Left renal pelvis (tissue), 4 donors: Measurements from ENCODE around the gene DNAL1. TPM values are rescaled to one million over a fixed set of nuclear protein-coding genes. Genes with fewer than 3 reads are reported as not detected.

Experiments used
- DNase-seq, 4 donors: peaks; one replicate each; pipeline ENCODE4 v3.0.0-alpha.2; 2013; ENCODE audit warnings: low read depth in 4 of 4, low spot score in 3 of 4
- polyA plus RNA-seq, 4 donors: library from polyadenylated mRNA; unstranded; fragments of 120-200 nt; gene quantifications; one replicate each; pipeline ENCODE4 v1.2.1, GENCODE V29; 2013; ENCODE audit not compliant: insufficient read length in 4 of 4

DNAL1 gene
- polyA plus RNA-seq, 4 donors, result 13.5 to 32.7 (median 21.9) TPM

GRCh38 chr14:73722581-73722980, 77.8 kb downstream of the DNAL1 start:
- no peak for DNase-seq

DNA sequence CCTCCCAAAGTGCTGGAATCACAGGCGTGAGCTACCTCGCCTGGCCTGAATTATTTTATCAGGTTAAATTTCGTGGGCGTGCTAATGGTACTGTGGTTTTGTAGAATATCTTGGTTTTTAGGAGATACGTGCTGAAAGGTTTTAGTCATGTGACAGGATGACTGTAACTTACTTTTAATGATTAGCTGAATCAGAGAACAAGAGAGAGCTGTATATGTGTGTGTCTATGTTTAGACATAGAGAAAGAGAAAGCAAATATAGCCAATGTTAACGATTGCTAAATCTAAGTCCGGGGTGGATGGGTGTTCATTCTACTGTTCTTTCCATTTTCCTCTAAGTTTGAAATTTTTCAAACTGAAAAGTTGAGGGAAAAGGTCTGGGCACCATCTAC, 78.6 kb downstream of the DNAL1 start:
- no peak for DNase-seq

DNA sequence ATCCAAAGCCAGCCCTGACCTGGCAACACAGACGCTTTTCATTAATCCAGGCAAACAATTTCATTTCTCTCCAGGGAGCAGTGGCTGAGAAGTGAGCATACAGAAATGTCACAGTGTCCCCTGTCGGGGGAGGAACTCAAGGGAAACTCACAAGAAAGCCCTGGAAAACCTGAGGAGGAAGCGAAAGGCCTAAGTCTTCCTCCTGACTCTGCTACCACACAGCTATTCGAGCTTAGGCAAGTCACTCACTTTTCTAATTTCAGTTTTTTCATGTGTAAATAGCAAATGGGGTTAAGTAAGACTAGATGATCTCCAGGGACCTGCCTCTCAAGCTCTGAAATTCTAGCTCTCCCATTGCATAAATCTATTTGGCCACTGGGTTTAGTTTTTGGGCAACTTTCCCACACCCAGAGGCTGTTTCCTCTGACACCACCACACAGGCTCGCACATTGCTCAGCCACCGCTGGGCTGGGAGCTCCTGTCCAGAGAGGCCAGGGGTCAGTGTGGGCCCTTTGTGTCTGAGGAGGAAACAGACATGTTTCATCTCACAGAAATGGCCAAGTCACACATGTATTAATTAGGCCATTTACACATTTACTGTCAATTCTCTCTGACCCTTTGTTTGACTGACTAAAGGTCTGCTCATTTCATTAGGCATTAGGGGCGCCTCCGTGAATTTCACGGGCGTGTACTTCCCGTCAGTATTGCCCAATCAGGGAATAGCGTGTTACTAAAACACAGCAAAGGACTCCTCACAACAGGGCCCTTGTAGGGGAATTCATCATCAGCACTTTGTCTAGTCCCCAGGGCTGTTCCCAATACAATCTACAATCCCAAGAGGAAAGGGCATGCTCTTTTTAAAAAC, 79.2 kb downstream of the DNAL1 start:
- DNase-seq, result no peak

- DNase-seq, result no peak
Observed at GRCh38 chr14:73724696-73725095, 79.9 kb downstream of the DNAL1 start.

- DNase-seq, result no peak
Observed at GRCh38 chr14:73725116-73726024, 80.6 kb downstream of the DNAL1 start.

GRCh38 chr14:73726025-73726961, 81.5 kb downstream of the DNAL1 start:
- DNase-seq, result no peak

DNA sequence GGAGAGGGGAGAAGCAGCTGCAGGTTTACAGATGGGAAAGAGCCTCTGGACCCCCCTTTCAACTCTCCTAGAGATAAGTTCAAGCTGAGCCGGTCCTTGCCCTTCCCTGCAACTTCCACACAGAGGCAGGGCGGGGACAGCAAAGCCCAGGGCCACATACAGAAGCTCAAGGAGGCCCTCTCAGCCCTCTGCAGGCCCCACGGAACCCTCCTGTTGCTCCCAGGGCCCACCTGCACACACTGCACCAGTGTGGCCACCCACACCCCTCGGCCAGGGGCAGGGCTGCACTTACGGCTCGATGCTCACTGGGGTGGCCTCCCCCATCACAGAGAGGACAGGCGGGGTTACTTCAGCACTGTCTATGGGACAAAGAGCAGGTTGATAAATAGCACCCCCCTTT, 82.4 kb downstream of the DNAL1 start:
- no peak for DNase-seq

DNA sequence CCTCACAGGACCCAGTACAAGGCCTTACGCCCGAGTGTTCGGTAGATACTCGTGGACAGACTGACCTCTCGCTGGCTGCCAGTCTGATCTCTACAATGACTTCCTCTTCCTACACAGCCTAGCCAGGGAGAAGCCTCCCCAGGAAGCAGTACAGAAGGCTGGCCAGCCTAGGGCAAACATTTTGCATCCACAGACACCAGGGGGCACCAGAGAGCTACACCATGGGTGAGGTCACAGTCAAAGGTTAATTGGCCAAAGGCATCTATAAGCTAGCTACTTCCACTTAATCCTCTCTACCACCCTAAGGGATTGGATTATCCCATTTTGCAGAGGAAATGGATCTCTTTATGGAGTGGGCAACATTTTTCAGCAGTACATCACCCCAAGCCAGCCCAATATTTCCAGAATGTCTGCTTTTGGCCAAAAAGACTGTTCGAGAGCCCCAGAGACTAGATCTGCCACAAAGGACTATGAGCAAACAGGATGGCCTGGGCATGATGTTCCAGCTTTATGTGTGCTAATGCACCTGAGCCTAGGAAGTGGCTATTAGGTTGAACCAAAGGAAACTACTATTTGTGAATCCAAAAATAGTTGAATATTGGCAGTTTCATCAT, 84.0 kb downstream of the DNAL1 start:
- no peak for DNase-seq

- DNase-seq, result no peak
Observed at GRCh38 chr14:73729556-73730265, 84.9 kb downstream of the DNAL1 start.

DNA sequence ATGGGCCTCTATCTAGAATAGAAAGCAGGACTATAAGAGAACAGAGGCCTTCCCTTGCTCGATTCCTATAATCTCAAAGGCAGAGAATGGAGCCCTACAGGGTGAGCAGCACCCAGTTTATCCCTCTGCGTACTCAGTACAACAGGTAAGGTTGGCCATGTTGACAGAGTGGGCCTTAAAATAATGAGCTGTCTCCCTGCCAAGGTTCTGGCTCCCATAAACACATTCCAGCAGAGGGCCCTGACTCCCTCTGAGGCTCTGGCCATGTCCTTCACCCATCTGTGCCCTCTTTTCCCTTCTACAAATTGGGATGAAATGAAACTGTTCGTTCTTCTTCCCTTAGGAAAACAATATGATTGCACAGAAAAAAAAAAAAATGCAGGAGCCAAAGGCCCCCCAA, 86.3 kb downstream of the DNAL1 start:
- DNase-seq, result no peak

DNA sequence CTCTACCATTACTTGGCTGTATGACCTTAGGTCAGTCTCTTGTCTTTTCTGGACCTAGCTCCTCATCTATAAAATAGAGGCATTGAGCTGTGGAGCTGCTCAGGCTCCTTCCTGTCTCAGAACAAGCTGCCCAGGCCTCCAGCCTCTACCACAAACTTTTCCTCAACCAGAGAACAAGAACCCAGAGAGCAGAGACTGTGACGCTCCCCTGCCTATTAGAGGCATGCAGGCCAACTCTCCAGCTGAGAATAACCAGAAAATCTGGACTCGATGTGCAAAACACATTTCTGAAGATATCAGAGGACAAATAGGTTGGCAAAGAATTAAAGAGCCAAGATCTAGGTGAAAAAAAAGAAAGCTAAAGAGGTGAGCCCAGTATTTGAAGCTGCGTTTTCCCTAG, 87.2 kb downstream of the DNAL1 start:
- no peak for DNase-seq

- DNase-seq, result no peak
Observed at GRCh38 chr14:73736842-73737241, 92.1 kb downstream of the DNAL1 start.

- no peak for DNase-seq
Observed at GRCh38 chr14:73738518-73739173, 93.9 kb downstream of the DNAL1 start.

GRCh38 chr14:73739174-73739898, 94.5 kb downstream of the DNAL1 start:
- no peak for DNase-seq

DNA sequence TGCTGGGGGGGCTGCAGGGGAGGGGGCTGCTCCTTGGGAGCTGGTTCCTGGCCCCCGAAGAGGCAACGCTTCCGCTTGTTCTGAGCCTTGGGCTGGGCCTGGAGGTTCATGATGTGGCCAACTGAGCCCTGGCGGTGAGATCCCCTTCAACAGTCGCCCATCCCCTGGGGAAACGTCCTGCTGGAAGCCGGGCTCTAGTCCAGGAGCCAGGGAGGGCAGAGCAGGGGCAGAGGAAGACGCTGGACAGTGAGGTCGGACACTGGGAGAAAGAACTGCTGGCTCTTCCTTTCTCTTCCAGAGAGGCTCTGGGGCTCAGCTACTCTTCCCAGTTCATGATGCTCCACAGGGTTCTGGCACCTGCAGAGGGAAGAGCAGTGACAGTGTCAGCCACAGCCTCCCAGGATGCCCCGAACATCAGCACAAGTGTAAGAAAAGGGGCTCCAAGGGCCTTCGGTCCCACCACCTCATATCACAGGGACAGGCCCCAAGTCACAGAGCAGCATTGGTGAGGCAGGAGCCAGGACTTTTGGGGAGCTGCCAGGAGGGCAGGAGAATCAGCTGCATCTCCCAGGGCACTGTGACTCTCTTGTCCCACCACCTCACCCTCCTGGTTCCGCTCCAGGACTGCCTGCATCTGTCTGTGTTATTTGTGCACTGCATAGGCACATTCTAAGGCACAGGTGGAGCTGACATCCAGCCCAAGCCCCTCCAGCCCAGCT, 95.3 kb downstream of the DNAL1 start:
- DNase-seq, result no peak

DNA sequence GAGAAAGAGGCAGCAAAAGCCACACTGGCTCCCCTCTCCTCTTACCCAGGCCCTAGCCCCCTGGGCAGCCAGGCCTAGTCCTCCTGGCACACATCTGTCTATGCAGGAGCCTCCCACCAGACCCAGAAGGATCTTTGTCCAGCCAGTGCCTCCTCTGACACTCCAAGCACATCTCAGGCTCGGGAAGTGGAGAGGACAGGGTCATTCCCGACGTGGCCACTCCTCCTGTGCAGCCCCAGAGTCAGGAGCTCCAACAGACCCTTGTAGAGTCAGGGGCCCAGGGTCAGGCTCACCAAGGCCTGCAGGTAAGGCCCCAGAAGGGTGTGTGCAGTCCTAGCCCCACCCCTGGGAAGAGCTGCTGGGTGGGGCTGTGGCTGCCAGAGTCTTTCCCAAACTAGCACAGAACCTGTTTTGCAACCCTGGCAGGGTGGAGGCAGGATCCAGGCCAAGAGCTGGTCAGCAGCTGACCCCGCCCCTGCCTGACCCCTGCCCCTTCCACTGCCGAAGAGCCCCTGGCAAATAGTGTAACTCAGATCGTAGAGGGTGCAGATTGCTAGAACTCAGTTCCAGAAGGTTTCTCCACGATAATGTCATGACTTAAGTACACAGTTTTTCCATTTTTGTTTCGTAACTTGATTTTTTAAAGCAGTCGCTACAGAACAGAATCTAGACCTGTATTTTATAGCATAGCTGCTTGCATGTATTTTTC, 96.0 kb downstream of the DNAL1 start:
- no peak for DNase-seq

GRCh38 chr14:73741386-73741875, 96.6 kb downstream of the DNAL1 start:
- DNase-seq, result no peak
